Fibroblast of lung (primary cell): ENCODE data around the gene ZNF638. TPM values are rescaled to one million over a fixed set of nuclear protein-coding genes. Genes with fewer than 3 reads are reported as not detected.

Experiments used
- DNase-seq, 2 donors: peaks; one replicate each; pipeline versions ENCODE4 v3.0.0 to v3.0.0-alpha.2; 2010; ENCODE audit warnings: low read depth in 2 of 2
- H2AFZ ChIP-seq: 2 replicates; pipeline ENCODE4 v1.5.1; 2012; ENCODE audit warnings: low read length, control low read depth, inconsistent platforms
- H3K27ac ChIP-seq: 2 replicates; pipeline ENCODE4 v1.5.1; 2011; ENCODE audit warnings: low read length, control low read depth; ENCODE audit not compliant: insufficient read depth
- H3K27me3 ChIP-seq: 2 replicates; pipeline ENCODE4 v1.5.1; 2011; ENCODE audit warnings: mild to moderate bottlenecking, low read length; ENCODE audit not compliant: control insufficient read depth, insufficient read depth
- H3K36me3 ChIP-seq: 2 replicates; pipeline ENCODE4 v1.5.1; 2011; ENCODE audit warnings: low read length; ENCODE audit not compliant: control insufficient read depth, insufficient read depth
- H3K4me1 ChIP-seq: 2 replicates; pipeline ENCODE4 v1.5.1; 2011; ENCODE audit warnings: low read length; ENCODE audit not compliant: control insufficient read depth, insufficient read depth; ENCODE audit errors: extremely low read depth
- H3K4me2 ChIP-seq: 2 replicates; pipeline ENCODE4 v1.5.1; 2011; ENCODE audit warnings: low read length, control low read depth; ENCODE audit not compliant: insufficient read depth; ENCODE audit errors: extremely low read depth
- H3K4me3 ChIP-seq, 4 experiments: fragments of 200-600 bp in 1 of 4; sonication (generic) in 1 of 4; replicated peaks in 1 of 4; 2 replicates each; pipeline ENCODE4 v1.5.1; 2011 to 2016; ENCODE audit warnings: low read length in 4 of 4, low read depth in 3 of 4, mild to moderate bottlenecking in 3 of 4, control low read depth in 2 of 4, inconsistent platforms in 1 of 4, mixed read lengths in 1 of 4; ENCODE audit not compliant: insufficient read depth in 1 of 4; ENCODE audit errors: control extremely low read depth in 1 of 4
- H3K79me2 ChIP-seq: 2 replicates; pipeline ENCODE4 v1.5.1; 2012; ENCODE audit warnings: mild to moderate bottlenecking, low read length, inconsistent platforms; ENCODE audit not compliant: control insufficient read depth, insufficient read depth
- H3K9ac ChIP-seq: 2 replicates; pipeline ENCODE4 v1.5.1; 2011; ENCODE audit warnings: mild to moderate bottlenecking, low read length, control low read depth; ENCODE audit not compliant: insufficient read depth
- H3K9me3 ChIP-seq: 2 replicates; pipeline ENCODE4 v1.5.1; 2012; ENCODE audit warnings: low read depth, low read length; ENCODE audit not compliant: control insufficient read depth, insufficient read depth
- H4K20me1 ChIP-seq: 2 replicates; pipeline ENCODE4 v1.5.1; 2011; ENCODE audit warnings: low read length; ENCODE audit not compliant: control insufficient read depth, insufficient read depth; ENCODE audit errors: extremely low read depth
- EZH2 ChIP-seq: IDR thresholded peaks from 2 replicates; pipeline ENCODE4 v1.5.1; 2012; ENCODE audit warnings: low read length, control low read depth, mild to moderate bottlenecking; ENCODE audit errors: missing control alignments
- polyA plus RNA-seq, 2 donors: library from polyadenylated mRNA; depleted of rRNA in 1 of 2; stranded (reverse) in 1 of 2; unstranded in 1 of 2; fragments of >200 nt; gene quantifications; 2 replicates each; pipeline ENCODE4 v1.2.1, GENCODE V29; 2011 to 2012; ENCODE audit warnings: missing spikeins in 1 of 2
- total RNA-seq: library from RNA; depleted of rRNA; stranded (reverse); fragments of >200 nt; gene quantifications from 2 replicates; pipeline ENCODE4 v1.2.1, GENCODE V29; 2014
- TF ChIP-seq, protein P1 (sequence below), 2 donors: IDR thresholded peaks in 1 of 2; conservative IDR thresholded peaks in 1 of 2; 1 replicate in 1 of 2; 2 replicates in 1 of 2; pipeline ENCODE4 v1.5.1; 2011 to 2012; ENCODE audit warnings: low read length in 2 of 2, control low read depth in 1 of 2, inconsistent platforms in 1 of 2, low read depth in 1 of 2, mild to moderate bottlenecking in 1 of 2

The ZNF638 gene
- total and polyA plus RNA-seq, 2 donors (not counting 1 experiment from before 2014, with no cell fraction given): 63.8 to 190 TPM

DNA sequence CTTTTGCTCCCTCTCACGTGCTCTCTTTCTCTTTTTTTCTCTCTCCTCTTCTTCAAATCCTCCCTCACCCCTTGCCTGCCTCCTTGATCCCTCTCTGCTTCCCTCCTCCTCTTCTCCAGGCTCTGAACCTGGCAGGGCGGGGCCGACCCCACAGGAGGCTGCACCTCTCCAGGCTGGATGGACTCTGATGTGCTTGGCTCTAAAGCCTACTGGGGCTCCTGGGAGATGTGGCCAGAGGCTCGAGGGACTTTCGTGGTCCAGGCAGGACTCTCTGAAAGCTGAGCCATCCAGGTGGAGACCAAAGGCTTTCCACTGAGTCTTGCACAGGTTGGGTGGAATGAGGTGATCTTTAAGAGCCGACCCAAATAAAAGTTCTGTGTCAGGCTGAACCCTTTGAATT lies 147.2 kb downstream of the ZNF638 start:
- TF ChIP-seq, protein P1, sequence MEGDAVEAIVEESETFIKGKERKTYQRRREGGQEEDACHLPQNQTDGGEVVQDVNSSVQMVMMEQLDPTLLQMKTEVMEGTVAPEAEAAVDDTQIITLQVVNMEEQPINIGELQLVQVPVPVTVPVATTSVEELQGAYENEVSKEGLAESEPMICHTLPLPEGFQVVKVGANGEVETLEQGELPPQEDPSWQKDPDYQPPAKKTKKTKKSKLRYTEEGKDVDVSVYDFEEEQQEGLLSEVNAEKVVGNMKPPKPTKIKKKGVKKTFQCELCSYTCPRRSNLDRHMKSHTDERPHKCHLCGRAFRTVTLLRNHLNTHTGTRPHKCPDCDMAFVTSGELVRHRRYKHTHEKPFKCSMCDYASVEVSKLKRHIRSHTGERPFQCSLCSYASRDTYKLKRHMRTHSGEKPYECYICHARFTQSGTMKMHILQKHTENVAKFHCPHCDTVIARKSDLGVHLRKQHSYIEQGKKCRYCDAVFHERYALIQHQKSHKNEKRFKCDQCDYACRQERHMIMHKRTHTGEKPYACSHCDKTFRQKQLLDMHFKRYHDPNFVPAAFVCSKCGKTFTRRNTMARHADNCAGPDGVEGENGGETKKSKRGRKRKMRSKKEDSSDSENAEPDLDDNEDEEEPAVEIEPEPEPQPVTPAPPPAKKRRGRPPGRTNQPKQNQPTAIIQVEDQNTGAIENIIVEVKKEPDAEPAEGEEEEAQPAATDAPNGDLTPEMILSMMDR (conservative IDR thresholded peaks at IDR 0.05 in 1 of 2, IDR thresholded peaks at IDR 0.05 in 1 of 2; ENCODE audit: low read depth in 1 of 2, low read length in 2 of 2): no peak
- TF ChIP-seq EZH2: no peak
- Histone ChIP-seq H2AFZ (no peak overlapping the region), H3K9ac (no peak overlapping the region), H3K9me3 (no peaks in the 10 kb centered on the region), H3K27ac (no peak overlapping the region), H3K4me3 (no peak overlapping the region), H4K20me1 (no peaks in the 10 kb centered on the region), H3K4me2 (no peak overlapping the region), H3K36me3 (no peaks in the 10 kb centered on the region), H3K27me3 (peaks cover 6% of the 10 kb centered on the region), H3K4me1 (no peaks in the 10 kb centered on the region), H3K79me2 (no peaks in the 10 kb centered on the region)
- no peak for DNase-seq

DNA sequence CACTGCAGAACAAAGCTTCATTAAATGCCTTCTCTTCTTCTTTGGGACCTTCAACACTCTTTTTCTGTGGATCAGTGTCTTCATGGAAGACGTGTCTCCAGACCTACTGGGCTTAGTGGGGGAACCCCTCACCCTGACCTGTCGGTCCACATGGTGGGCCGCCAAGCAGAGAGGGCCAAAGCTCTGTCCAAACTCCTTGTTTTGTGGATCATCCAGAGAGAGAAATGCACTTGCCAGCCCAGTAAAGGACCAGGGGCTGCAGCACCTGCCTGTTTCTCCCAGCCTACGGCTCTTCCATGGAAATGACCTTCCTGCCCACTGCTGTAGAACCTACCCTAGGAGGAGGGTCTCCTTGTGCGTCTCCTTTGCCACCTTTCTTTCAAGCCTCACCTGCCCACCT lies 147.7 kb downstream of the ZNF638 start:
- no peaks in the 10 kb centered on the region for H3K4me1 ChIP-seq
- TF ChIP-seq, protein P1 (conservative IDR thresholded peaks at IDR 0.05 in 1 of 2, IDR thresholded peaks at IDR 0.05 in 1 of 2; ENCODE audit: low read depth in 1 of 2, low read length in 2 of 2): no peak
- no peak for TF ChIP-seq EZH2
- no peaks in the 10 kb centered on the region for H4K20me1 ChIP-seq
- peaks cover 6% of the 10 kb centered on the region for H3K27me3 ChIP-seq
- no peaks in the 10 kb centered on the region for H3K79me2 ChIP-seq
- no peak overlapping the region for H2AFZ ChIP-seq
- no peak overlapping the region for H3K9ac ChIP-seq
- no peak overlapping the region for H3K27ac ChIP-seq
- no peak overlapping the region for H3K4me2 ChIP-seq
- DNase-seq: no peak
- H3K36me3 ChIP-seq: no peaks in the 10 kb centered on the region
- H3K9me3 ChIP-seq: no peaks in the 10 kb centered on the region
- H3K4me3 ChIP-seq: no peak overlapping the region

DNA sequence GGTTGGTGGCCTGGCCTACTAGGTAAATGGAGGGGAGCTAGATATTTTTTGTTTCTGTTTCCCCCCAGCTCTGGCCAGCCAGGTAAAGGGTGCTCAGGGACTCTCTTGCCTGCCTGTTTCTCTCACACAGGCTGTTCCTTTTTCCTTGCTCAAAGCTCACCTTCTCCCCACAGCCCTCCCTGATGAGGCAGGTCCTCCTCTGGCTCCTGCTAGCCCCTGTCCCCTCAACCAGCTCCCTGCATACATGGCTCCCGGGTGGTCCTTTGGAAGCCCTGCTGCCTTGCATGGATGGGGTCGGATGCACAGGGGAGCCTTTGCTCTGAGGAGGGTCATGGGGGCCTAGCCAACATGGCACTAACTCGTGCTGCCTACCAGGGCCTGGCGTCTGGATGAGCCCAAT lies 149.5 kb downstream of the ZNF638 start:
- TF ChIP-seq EZH2: no peak
- TF ChIP-seq, protein P1 (conservative IDR thresholded peaks at IDR 0.05 in 1 of 2, IDR thresholded peaks at IDR 0.05 in 1 of 2; ENCODE audit: low read depth in 1 of 2, low read length in 2 of 2): no peak
- Histone ChIP-seq H4K20me1 (no peaks in the 10 kb centered on the region), H3K4me2 (no peak overlapping the region), H3K36me3 (no peaks in the 10 kb centered on the region), H3K27me3 (peaks cover 3% of the 10 kb centered on the region), H3K4me3 (no peak overlapping the region), H3K9me3 (no peaks in the 10 kb centered on the region), H2AFZ (no peak overlapping the region), H3K4me1 (no peaks in the 10 kb centered on the region), H3K9ac (no peak overlapping the region), H3K79me2 (no peaks in the 10 kb centered on the region), H3K27ac (no peak overlapping the region)
- no peak for DNase-seq
